GM12801 (cell line): Measurements from ENCODE around the gene SPRYD3.

Experiments used
- TF ChIP-seq, protein P1 (sequence below): IDR thresholded peaks from one replicate; pipeline ENCODE4 v1.5.1; 2011; ENCODE audit warnings: control low read depth; ENCODE audit not compliant: insufficient read length; ENCODE audit errors: extremely low read depth

SPRYD3 gene

DNA sequence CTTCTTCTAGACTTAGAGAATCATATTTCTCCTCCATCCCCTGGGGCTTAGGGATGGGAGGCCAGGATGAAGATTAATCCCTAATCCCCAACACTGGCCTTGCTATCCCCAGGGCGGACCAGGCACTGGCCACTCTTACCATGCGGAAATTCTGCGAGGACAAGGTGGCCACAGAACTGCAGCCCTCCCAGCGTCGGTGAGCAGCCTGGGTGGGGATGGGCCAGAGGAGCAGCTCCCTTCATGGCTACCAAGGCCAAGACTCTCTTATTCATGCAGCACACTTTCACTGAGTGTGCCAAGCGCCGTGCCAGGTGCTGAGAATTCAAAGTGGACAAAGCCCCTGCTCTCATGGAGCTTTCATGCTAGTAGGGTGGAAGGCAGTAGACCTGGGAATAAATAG lies 22.3 kb downstream of the SPRYD3 start:
- TF ChIP-seq, protein P1, sequence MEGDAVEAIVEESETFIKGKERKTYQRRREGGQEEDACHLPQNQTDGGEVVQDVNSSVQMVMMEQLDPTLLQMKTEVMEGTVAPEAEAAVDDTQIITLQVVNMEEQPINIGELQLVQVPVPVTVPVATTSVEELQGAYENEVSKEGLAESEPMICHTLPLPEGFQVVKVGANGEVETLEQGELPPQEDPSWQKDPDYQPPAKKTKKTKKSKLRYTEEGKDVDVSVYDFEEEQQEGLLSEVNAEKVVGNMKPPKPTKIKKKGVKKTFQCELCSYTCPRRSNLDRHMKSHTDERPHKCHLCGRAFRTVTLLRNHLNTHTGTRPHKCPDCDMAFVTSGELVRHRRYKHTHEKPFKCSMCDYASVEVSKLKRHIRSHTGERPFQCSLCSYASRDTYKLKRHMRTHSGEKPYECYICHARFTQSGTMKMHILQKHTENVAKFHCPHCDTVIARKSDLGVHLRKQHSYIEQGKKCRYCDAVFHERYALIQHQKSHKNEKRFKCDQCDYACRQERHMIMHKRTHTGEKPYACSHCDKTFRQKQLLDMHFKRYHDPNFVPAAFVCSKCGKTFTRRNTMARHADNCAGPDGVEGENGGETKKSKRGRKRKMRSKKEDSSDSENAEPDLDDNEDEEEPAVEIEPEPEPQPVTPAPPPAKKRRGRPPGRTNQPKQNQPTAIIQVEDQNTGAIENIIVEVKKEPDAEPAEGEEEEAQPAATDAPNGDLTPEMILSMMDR = no peak

DNA sequence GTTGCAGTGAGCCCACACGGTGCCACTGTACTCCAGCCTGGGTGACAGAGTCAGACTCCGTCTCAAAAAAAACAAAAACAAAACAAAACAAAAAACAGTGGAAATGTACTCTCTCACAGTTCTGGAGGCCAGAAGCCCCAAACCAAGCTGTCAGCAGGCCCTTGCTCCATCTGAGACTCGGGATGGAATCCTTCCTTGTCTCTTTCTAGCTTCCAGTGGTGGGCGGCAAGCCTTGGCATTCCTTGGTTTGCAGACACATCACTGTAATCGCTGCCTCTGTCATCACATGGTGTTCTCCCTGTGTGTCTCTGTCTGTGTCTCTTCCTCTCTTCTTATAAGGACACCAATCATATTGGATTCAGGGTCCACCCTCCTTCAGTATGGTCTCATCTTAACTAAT lies 22.9 kb downstream of the SPRYD3 start:
- TF ChIP-seq, protein P1 = no peak

DNA sequence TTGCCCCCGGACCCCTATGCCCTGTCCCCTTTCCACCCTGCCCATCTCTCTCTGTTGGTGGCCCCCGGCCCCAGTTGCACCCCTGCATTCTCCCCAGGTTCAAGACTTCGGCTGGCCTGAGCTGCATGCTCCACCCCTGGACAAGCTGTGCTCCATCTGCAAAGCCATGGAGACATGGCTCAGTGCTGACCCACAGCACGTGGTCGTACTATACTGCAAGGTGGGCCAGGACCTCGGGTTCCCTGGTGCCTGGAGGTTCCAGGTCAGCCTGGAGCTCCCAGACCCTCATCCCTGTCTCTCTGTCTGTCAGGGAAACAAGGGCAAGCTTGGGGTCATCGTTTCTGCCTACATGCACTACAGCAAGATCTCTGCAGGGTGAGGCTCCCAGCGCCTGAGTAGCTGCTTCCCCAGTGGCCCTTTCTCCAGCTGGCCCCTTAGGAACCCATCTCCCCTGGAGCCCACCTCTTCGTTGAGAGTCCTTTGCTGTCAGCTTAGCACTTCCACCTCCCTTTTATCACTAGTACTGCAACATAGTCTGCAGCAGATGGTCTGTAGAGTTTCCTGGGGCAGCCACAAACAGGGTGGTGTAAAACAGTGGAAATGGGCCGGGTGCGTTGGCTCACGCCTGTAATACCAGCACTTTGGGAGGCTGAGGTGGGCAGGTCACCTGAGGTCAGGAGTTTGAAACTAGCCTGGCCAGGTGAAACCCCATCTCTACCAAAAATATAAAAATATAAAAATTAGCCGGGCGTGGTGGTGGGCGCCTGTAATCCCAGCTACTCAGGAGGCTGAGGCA lies 23.5 kb downstream of the SPRYD3 start:
- TF ChIP-seq, protein P1 = no peak

DNA sequence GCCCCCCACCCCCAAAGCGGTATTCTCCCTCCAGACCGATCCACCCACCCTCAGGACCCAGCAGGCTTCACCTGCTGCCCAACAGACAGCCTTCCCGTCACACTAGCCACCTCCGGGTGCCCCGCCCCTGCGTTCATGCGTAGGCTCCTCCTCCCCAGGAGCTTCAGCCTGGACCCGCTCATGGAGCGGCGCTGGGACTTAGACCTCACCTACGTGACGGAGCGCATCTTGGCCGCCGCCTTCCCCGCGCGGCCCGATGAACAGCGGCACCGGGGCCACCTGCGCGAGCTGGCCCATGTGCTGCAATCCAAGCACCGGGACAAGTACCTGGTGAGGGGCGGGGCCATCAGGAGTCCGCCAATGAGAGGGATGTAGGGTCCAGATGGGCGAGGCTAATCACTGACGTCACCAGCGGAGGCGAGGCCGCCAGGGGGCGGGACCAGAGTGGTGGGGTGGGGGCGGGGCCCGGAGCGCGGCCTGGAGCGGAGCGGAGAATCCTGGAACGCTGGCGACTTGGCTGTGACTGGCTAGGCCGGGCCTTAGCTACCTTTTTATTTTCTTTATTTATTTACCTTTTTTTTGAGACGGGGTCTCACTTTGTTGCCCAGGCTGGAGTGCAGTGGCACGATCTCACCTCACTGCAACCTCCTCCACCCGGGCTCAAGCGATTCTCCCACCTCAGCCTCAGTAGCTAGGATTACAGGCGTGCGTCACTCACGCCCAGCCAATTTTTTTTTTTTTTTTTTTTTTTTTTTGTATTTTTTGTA lies 24.9 kb downstream of the SPRYD3 start:
- TF ChIP-seq, protein P1 = no peak

GRCh38 chr12:53053218-53054111 lies 25.7 kb downstream of the SPRYD3 start:
- TF ChIP-seq, protein P1 = no peak

DNA sequence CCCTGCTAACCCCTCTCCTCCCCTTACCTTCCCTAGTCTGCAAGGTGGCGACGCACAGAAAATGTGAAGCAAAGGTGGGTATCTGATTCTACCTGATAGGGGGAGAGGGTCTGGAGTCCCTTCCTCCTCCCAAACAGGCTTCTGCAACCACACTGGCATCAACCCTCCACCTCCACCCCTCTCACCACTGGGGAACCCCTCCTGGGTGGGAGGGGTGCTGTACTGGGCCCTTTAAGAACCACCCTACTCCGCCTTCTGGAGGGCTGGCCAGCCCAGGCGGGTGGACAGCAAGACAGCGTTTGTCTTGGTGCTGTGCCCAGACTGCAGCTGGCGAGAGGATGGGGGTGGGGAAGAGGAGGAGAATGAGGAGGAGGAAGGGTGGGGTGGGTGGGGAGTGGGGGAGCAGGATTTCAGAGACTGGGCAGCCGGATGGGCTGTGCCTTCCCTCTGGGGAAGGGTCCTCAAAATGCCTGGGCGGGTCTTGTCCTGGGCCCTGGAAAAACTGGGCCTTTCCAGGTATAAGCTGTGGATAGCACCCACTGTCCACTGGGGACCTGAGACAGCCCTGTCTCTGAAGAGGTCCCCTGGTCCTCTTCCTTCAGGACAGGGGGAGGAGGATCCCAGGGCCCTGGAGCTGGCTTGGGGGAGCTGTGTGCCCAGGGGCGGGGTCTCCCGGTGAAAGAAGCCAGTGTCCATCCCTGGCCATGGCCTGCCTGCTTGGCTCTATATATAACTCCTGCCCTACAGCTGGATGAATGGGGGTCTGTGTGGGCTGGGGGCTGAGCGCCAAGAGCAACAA lies 26.6 kb downstream of the SPRYD3 start:
- TF ChIP-seq, protein P1 = no peak
